ENCODE results near the gene ZBTB20. TPM values are rescaled to one million over a fixed set of nuclear protein-coding genes. Genes with fewer than 3 reads are reported as not detected.

ZBTB20 gene
- polyA plus RNA-seq, 1 donor from 2014 or later = 4.8 TPM

DNA sequence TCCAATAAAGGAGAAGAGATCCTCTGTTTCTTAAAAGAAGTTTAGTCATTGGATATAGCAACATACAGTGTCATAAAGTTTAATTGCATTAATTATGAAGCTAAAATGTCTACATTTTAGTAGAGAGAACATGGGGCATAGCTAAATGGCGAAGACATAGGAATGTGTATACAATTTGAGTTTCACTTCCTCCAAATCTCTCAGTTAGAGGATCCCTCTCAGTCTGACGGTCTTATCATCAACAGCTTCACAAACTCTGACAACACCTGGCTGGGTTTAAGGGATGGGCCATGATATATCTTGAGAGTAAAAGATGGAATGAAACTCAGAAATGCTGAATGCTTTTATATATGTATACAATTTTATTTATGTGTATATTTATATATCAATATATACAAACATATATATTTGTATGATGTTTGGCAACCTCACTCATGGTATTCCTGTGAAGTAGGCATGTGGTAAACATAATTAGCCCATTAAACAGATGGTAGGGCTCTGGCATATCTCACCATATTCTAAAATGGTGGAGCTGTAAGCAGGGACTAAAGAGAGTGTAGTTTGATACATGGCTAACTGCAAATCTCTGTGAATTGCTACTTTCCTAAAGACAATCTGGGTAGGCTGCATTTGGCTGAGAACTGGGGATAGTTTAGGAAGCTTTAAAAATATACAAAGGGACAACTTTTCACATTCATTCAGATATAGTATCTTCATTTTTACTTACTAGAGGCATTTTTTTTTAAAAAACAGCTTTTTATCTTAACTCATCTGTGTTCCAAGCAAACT is 741.7 kb downstream of the ZBTB20 start:
- no peaks in the 10 kb centered on the region for H3F3A ChIP-seq (ENCODE audit: insufficient read depth, low read length, poor library complexity, severe bottlenecking)
- no peak overlapping the region for H3K27ac ChIP-seq (ENCODE audit: low read length)
- H3K9ac ChIP-seq (ENCODE audit: low read length) = no peak overlapping the region
- H3K9me2 ChIP-seq (ENCODE audit: insufficient read depth, low read length) = no peaks in the 10 kb centered on the region
- H3K9me3 ChIP-seq (ENCODE audit: low read length) = no peaks in the 10 kb centered on the region
- no peaks in the 10 kb centered on the region for H3K27me3 ChIP-seq (ENCODE audit: insufficient read depth, low read depth, low read length)
- H3K4me2 ChIP-seq (ENCODE audit: low read length) = no peak overlapping the region
- peaks cover 6% of the 10 kb centered on the region for H3K79me2 ChIP-seq (replicated peaks; ENCODE audit: insufficient read depth, low read length)
- TF ChIP-seq SMC3 (conservative IDR thresholded peaks at IDR 0.05; ENCODE audit: poor library complexity) (no peak), EP300 (conservative IDR thresholded peaks at IDR 0.05; ENCODE audit: poor library complexity, severe bottlenecking) (no peak), EZH2 (IDR thresholded peaks at IDR 0.05; ENCODE audit: borderline replicate concordance, insufficient read depth, low read length, poor library complexity, severe bottlenecking) (no peak), TAF1 (IDR thresholded peaks at IDR 0.05; ENCODE audit: low read depth) (no peak), MXI1 (conservative IDR thresholded peaks at IDR 0.05; ENCODE audit: poor library complexity, severe bottlenecking) (no peak), POLR2AphosphoS5 (IDR thresholded peaks at IDR 0.05) (no peak), RAD21 (conservative IDR thresholded peaks at IDR 0.05) (no peak)
- TF ChIP-seq, protein P1, sequence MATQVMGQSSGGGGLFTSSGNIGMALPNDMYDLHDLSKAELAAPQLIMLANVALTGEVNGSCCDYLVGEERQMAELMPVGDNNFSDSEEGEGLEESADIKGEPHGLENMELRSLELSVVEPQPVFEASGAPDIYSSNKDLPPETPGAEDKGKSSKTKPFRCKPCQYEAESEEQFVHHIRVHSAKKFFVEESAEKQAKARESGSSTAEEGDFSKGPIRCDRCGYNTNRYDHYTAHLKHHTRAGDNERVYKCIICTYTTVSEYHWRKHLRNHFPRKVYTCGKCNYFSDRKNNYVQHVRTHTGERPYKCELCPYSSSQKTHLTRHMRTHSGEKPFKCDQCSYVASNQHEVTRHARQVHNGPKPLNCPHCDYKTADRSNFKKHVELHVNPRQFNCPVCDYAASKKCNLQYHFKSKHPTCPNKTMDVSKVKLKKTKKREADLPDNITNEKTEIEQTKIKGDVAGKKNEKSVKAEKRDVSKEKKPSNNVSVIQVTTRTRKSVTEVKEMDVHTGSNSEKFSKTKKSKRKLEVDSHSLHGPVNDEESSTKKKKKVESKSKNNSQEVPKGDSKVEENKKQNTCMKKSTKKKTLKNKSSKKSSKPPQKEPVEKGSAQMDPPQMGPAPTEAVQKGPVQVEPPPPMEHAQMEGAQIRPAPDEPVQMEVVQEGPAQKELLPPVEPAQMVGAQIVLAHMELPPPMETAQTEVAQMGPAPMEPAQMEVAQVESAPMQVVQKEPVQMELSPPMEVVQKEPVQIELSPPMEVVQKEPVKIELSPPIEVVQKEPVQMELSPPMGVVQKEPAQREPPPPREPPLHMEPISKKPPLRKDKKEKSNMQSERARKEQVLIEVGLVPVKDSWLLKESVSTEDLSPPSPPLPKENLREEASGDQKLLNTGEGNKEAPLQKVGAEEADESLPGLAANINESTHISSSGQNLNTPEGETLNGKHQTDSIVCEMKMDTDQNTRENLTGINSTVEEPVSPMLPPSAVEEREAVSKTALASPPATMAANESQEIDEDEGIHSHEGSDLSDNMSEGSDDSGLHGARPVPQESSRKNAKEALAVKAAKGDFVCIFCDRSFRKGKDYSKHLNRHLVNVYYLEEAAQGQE (IDR thresholded peaks at IDR 0.05; ENCODE audit: borderline replicate concordance) = no peak
- TF ChIP-seq, protein P2, sequence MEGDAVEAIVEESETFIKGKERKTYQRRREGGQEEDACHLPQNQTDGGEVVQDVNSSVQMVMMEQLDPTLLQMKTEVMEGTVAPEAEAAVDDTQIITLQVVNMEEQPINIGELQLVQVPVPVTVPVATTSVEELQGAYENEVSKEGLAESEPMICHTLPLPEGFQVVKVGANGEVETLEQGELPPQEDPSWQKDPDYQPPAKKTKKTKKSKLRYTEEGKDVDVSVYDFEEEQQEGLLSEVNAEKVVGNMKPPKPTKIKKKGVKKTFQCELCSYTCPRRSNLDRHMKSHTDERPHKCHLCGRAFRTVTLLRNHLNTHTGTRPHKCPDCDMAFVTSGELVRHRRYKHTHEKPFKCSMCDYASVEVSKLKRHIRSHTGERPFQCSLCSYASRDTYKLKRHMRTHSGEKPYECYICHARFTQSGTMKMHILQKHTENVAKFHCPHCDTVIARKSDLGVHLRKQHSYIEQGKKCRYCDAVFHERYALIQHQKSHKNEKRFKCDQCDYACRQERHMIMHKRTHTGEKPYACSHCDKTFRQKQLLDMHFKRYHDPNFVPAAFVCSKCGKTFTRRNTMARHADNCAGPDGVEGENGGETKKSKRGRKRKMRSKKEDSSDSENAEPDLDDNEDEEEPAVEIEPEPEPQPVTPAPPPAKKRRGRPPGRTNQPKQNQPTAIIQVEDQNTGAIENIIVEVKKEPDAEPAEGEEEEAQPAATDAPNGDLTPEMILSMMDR (IDR thresholded peaks at IDR 0.05; ENCODE audit: poor library complexity, severe bottlenecking) = no peak
- no peak overlapping the region for H3K4me3 ChIP-seq (ENCODE audit: low read length)
- H3K36me3 ChIP-seq (ENCODE audit: insufficient read depth, low read length) = no peaks in the 10 kb centered on the region
- H2AFZ ChIP-seq (ENCODE audit: low read depth, low read length) = no peak overlapping the region
- H4K20me1 ChIP-seq (ENCODE audit: insufficient read depth) = no peaks in the 10 kb centered on the region

DNA sequence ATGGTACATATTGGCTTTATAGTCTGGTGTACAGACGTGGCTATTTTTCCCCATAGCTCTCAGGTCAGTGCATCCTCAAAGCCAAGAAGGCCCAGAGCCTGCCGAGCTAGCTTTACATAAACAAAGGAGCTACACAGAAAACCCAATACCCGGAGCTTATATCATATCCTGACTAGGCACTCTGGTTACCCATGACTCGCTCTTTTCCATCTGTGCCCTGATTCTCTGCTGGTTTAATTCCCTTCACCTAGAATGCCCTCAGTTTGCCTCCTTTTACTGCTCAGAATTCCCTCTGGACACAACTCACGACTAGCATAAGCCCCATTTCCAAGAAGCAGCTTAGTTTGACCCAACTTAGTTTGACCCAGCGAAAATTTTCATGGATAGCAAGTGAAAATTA is 742.5 kb downstream of the ZBTB20 start:
- Histone ChIP-seq H4K20me1 (ENCODE audit: insufficient read depth) (no peaks in the 10 kb centered on the region), H3K9me3 (ENCODE audit: low read length) (no peaks in the 10 kb centered on the region), H3K79me2 (replicated peaks; ENCODE audit: insufficient read depth, low read length) (no peaks in the 10 kb centered on the region), H3K4me3 (ENCODE audit: low read length) (no peak overlapping the region), H3K9me2 (ENCODE audit: insufficient read depth, low read length) (no peaks in the 10 kb centered on the region), H3K27me3 (ENCODE audit: insufficient read depth, low read depth, low read length) (no peaks in the 10 kb centered on the region), H3K27ac (ENCODE audit: low read length) (no peak overlapping the region), H3F3A (ENCODE audit: insufficient read depth, low read length, poor library complexity, severe bottlenecking) (no peaks in the 10 kb centered on the region), H3K36me3 (ENCODE audit: insufficient read depth, low read length) (no peaks in the 10 kb centered on the region), H3K4me2 (ENCODE audit: low read length) (no peak overlapping the region), H2AFZ (ENCODE audit: low read depth, low read length) (no peak overlapping the region), H3K9ac (ENCODE audit: low read length) (no peak overlapping the region)
- TF ChIP-seq EZH2 (IDR thresholded peaks at IDR 0.05; ENCODE audit: borderline replicate concordance, insufficient read depth, low read length, poor library complexity, severe bottlenecking) = no peak
- no peak for TF ChIP-seq EP300 (conservative IDR thresholded peaks at IDR 0.05; ENCODE audit: poor library complexity, severe bottlenecking)

Data from neural cell (in vitro differentiated cells).